Hematopoietic multipotent progenitor cell treated with erythropoietin and hydrocortisone succinate and interleukin-3 and kit ligand, for 17 days (in vitro differentiated cells): Measurements from ENCODE around the gene TTC36.
"Not testable (repeated sequence)": the region's sequence is repeated elsewhere in the genome, so short reads cannot be mapped to it uniquely, and the experiment has no call there.

ENCODE experiments used
- DNase-seq: peaks from one replicate; pipeline ENCODE4 v3.0.0-alpha.2; 2015; ENCODE audit warnings: low spot score

Gene TTC36

GRCh38 chr11:118532091-118532490 is 4.8 kb downstream of the TTC36 start:
- no peak for DNase-seq

GRCh38 chr11:118532852-118533768 is 5.8 kb downstream of the TTC36 start:
- DNase-seq, result no peak

GRCh38 chr11:118533769-118534729 is 6.8 kb downstream of the TTC36 start:
- no peak for DNase-seq

- DNase-seq, result no peak
Observed at GRCh38 chr11:118535261-118535660, 8.0 kb downstream of the TTC36 start.

- no peak for DNase-seq
Observed at GRCh38 chr11:118536726-118537125, 9.5 kb downstream of the TTC36 start.

- DNase-seq, result no peak
Observed at GRCh38 chr11:118537409-118537980, 10.2 kb downstream of the TTC36 start.

- no peak for DNase-seq
Observed at GRCh38 chr11:118544010-118544646, 16.9 kb downstream of the TTC36 start.

GRCh38 chr11:118544647-118545010 is 17.4 kb downstream of the TTC36 start:
- DNase-seq, result no peak

GRCh38 chr11:118545533-118545932 is 18.3 kb downstream of the TTC36 start:
- no peak for DNase-seq

GRCh38 chr11:118547132-118547531 is 19.9 kb downstream of the TTC36 start:
- DNase-seq, result peak; percentile 26

- no peak for DNase-seq
Observed at GRCh38 chr11:118552341-118552740, 25.1 kb downstream of the TTC36 start.

GRCh38 chr11:118560806-118561205 is 33.5 kb downstream of the TTC36 start:
- DNase-seq, result no peak

GRCh38 chr11:118565051-118565450 is 37.8 kb downstream of the TTC36 start:
- no peak for DNase-seq

GRCh38 chr11:118569670-118570069 is 42.4 kb downstream of the TTC36 start:
- DNase-seq, result no peak

GRCh38 chr11:118570787-118571186 is 43.5 kb downstream of the TTC36 start:
- no peak for DNase-seq

GRCh38 chr11:118571701-118572060 is 44.4 kb downstream of the TTC36 start:
- DNase-seq, result not testable (repeated sequence)

GRCh38 chr11:118572061-118572980 is 45.0 kb downstream of the TTC36 start, which contains the start of gene ARCN1:
Gene ARCN1 (plus strand): TSS chr11:118572409. CDS start chr11:118572548, 139 bp downstream.
- DNase-seq, result peak; percentile 79

- DNase-seq, result peak; percentile 57
Observed at GRCh38 chr11:118572981-118573550, 45.8 kb downstream of the TTC36 start.

- DNase-seq, result no peak
Observed at GRCh38 chr11:118574636-118575035, 47.4 kb downstream of the TTC36 start.

- not testable (repeated sequence) for DNase-seq
Observed at GRCh38 chr11:118577995-118578394, 50.7 kb downstream of the TTC36 start.
